ENCODE results near the gene NACC1. TPM values are rescaled to one million over a fixed set of nuclear protein-coding genes. Genes with fewer than 3 reads are reported as not detected.

Gene NACC1
- total and polyA plus RNA-seq, 4 donors, result 0.86 to 24.7 (median 17.7) TPM

DNA sequence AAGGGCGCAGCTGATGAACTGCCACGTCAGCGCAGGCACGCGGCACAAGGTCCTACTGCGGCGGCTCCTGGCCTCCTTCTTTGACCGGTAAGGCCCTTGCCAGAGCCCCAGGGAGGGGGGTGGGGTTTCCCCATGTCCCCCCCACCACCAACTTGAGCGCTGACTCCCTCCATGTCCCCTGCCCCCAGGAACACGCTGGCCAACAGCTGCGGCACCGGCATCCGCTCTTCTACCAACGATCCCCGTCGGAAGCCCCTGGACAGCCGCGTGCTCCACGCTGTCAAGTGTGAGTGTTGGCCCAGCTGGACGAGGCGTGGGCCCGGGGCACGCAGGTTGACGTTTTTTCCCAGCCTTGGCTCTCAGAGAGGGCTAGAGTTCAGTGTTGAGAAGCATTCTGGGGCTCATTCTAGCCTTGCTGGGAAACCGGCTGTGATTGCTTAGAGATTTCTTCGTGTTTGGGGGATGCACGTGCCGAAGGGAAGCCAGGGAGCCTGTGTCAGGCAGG, 19.3 kb downstream of the NACC1 start:
- Histone ChIP-seq H3K4me1 (ENCODE audit: control insufficient read depth in 4 of 4, insufficient read depth in 4 of 4, low read length in 3 of 4) (no peaks in the 10 kb centered on the region), H3K9ac (ENCODE audit: low read depth in 1 of 2, low read length in 2 of 2) (no peak overlapping the region), H3K9me3 (ENCODE audit: control insufficient read depth in 4 of 4, low read length in 3 of 4) (no peaks in the 10 kb centered on the region), H3K36me3 (ENCODE audit: control insufficient read depth in 4 of 4, insufficient read depth in 3 of 4, low read depth in 1 of 4, low read length in 3 of 4) (peaks cover 12 to 39% (median 15%) of the 10 kb centered on the region in 4 donors), H3K4me3 (ENCODE audit: low read depth in 1 of 3, low read length in 3 of 3) (no peak overlapping the region), H3K27me3 (ENCODE audit: control insufficient read depth in 4 of 4, insufficient read depth in 4 of 4, low read length in 3 of 4) (no peaks in the 10 kb centered on the region), H3K27ac (ENCODE audit: low read depth in 1 of 2, low read length in 2 of 2) (no peak overlapping the region)
- DNase-seq (ENCODE audit: low spot score), result no peak
- 95% methylated on average over 28 of the region's 28 CpGs for WGBS
- TF ChIP-seq TAF1 (conservative IDR thresholded peaks at IDR 0.05) (no peak), GABPA (IDR thresholded peaks at IDR 0.05 in 1 of 2, conservative IDR thresholded peaks at IDR 0.05 in 1 of 2) (no peak), RAD21 (IDR thresholded peaks at IDR 0.05) (no peak), HNF4G (IDR thresholded peaks at IDR 0.05) (no peak), SP1 (IDR thresholded peaks at IDR 0.05) (no peak), FOXA2 (IDR thresholded peaks at IDR 0.05) (no peak)
- TF ChIP-seq, protein P1, sequence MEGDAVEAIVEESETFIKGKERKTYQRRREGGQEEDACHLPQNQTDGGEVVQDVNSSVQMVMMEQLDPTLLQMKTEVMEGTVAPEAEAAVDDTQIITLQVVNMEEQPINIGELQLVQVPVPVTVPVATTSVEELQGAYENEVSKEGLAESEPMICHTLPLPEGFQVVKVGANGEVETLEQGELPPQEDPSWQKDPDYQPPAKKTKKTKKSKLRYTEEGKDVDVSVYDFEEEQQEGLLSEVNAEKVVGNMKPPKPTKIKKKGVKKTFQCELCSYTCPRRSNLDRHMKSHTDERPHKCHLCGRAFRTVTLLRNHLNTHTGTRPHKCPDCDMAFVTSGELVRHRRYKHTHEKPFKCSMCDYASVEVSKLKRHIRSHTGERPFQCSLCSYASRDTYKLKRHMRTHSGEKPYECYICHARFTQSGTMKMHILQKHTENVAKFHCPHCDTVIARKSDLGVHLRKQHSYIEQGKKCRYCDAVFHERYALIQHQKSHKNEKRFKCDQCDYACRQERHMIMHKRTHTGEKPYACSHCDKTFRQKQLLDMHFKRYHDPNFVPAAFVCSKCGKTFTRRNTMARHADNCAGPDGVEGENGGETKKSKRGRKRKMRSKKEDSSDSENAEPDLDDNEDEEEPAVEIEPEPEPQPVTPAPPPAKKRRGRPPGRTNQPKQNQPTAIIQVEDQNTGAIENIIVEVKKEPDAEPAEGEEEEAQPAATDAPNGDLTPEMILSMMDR (IDR thresholded peaks at IDR 0.05; ENCODE audit: low read depth, low read length, missing input control), result no peak

DNA sequence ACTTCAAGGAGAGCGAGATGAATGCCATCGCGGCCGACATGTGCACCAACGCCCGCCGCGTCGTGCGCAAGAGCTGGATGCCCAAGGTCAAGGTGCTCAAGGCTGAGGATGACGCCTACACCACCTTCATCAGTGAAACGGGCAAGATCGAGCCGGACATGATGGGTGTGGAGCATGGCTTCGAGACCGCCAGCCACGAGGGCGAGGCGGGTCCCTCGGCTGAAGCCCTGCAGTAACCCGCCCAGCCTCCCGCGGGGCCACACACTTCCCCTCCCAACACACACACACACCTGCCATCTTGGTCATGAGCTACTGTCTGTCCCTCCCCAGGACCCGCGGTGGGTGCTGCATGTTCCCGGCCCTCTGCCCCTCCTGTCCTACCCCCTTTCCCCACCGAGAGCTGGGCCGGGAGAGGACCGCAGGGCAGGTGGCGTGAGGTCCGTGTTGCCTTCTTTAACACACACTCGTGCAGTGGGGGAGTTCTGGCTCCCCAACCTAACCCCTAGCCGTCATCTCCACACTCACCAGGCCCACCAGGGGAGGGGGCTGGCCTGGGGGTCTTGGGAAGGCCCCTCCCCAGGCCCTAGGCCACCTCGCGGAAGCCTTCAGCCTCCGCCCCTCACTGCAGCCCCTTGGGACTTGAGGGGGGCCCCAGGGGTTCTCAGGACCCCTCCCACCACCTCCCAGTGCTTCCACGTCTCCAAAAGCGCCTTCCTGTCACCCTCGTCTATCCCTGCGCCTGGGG, 20.3 kb downstream of the NACC1 start:
- DNase-seq (ENCODE audit: low spot score), result no peak
- no peak for TF ChIP-seq RAD21 (IDR thresholded peaks at IDR 0.05)
- TF ChIP-seq, protein P1 (IDR thresholded peaks at IDR 0.05; ENCODE audit: low read depth, low read length, missing input control), result no peak
- TF ChIP-seq REST (IDR thresholded peaks at IDR 0.05), result no peak
- no peak for TF ChIP-seq YY1 (IDR thresholded peaks at IDR 0.05)
- no peak for TF ChIP-seq NR2F2 (IDR thresholded peaks at IDR 0.05)
- TF ChIP-seq MAX (IDR thresholded peaks at IDR 0.05), result no peak
- no peak for TF ChIP-seq FOXA2 (IDR thresholded peaks at IDR 0.05)
- no peak for TF ChIP-seq EGR1 (IDR thresholded peaks at IDR 0.05; ENCODE audit: low read depth in 2 of 2)
- TF ChIP-seq, protein P2, sequence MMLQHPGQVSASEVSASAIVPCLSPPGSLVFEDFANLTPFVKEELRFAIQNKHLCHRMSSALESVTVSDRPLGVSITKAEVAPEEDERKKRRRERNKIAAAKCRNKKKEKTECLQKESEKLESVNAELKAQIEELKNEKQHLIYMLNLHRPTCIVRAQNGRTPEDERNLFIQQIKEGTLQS (IDR thresholded peaks at IDR 0.05), result no peak
- TF ChIP-seq FOXA1 (IDR thresholded peaks at IDR 0.05), result no peak
- TF ChIP-seq RXRA (IDR thresholded peaks at IDR 0.05), result no peak
- TF ChIP-seq JUND (IDR thresholded peaks at IDR 0.05), result no peak
- no peak for TF ChIP-seq TAF1 (conservative IDR thresholded peaks at IDR 0.05)
- TF ChIP-seq SP1 (IDR thresholded peaks at IDR 0.05), result no peak
- TF ChIP-seq, protein P3, sequence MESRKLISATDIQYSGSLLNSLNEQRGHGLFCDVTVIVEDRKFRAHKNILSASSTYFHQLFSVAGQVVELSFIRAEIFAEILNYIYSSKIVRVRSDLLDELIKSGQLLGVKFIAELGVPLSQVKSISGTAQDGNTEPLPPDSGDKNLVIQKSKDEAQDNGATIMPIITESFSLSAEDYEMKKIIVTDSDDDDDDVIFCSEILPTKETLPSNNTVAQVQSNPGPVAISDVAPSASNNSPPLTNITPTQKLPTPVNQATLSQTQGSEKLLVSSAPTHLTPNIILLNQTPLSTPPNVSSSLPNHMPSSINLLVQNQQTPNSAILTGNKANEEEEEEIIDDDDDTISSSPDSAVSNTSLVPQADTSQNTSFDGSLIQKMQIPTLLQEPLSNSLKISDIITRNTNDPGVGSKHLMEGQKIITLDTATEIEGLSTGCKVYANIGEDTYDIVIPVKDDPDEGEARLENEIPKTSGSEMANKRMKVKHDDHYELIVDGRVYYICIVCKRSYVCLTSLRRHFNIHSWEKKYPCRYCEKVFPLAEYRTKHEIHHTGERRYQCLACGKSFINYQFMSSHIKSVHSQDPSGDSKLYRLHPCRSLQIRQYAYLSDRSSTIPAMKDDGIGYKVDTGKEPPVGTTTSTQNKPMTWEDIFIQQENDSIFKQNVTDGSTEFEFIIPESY (IDR thresholded peaks at IDR 0.05), result no peak
- no peak for TF ChIP-seq HNF4A (conservative IDR thresholded peaks at IDR 0.05)
- no peak for TF ChIP-seq HNF4G (IDR thresholded peaks at IDR 0.05)
- no peak for TF ChIP-seq GABPA (IDR thresholded peaks at IDR 0.05 in 1 of 2, conservative IDR thresholded peaks at IDR 0.05 in 1 of 2)
- Histone ChIP-seq H3K27me3 (ENCODE audit: control insufficient read depth in 4 of 4, insufficient read depth in 4 of 4, low read length in 3 of 4) (no peaks in the 10 kb centered on the region), H3K27ac (ENCODE audit: low read depth in 1 of 2, low read length in 2 of 2) (no peak overlapping the region), H3K4me3 (ENCODE audit: low read depth in 1 of 3, low read length in 3 of 3) (no peak overlapping the region), H3K9me3 (ENCODE audit: control insufficient read depth in 4 of 4, low read length in 3 of 4) (no peaks in the 10 kb centered on the region), H3K36me3 (ENCODE audit: control insufficient read depth in 4 of 4, insufficient read depth in 3 of 4, low read depth in 1 of 4, low read length in 3 of 4) (peaks cover 12 to 39% (median 15%) of the 10 kb centered on the region in 4 donors), H3K9ac (ENCODE audit: low read depth in 1 of 2, low read length in 2 of 2) (no peak overlapping the region), H3K4me1 (ENCODE audit: control insufficient read depth in 4 of 4, insufficient read depth in 4 of 4, low read length in 3 of 4) (no peaks in the 10 kb centered on the region)
- 92% methylated on average over 40 of the region's 40 CpGs for WGBS
